Retinal pigment epithelial cell (primary cell): ENCODE measurements around the gene FAM209B.

ENCODE experiments used
- DNase-seq: peaks from one replicate; pipeline ENCODE4 v3.0.0-alpha.2; 2010; ENCODE audit warnings: low read depth
- H3K4me3 ChIP-seq: 2 replicates; pipeline ENCODE4 v1.5.1; 2011; ENCODE audit warnings: mild to moderate bottlenecking, low read length, control low read depth, moderate library complexity
- TF ChIP-seq, protein P1 (sequence below): conservative IDR thresholded peaks from 2 replicates; pipeline ENCODE4 v1.5.1; 2011; ENCODE audit warnings: low read depth, low read length, control low read depth, inconsistent platforms

The FAM209B gene

DNA sequence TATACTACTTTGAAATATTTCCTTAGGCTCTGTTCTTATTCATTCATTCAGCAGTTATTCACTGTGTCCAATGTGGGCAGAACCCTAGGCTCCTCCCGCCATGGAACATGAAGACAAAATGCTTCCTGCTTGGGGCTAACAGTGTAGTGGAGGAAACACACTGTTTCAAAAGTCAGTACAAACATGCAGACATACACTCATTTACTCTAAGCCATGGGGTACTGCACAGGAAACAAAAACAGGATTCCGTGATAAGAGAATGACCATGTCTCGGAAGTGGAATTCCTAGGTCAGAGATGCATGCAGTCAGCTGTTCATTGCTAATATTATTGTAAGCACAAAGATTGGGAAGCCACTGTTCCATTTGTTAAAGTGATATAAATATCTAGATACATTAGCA is 26.9 kb upstream of the FAM209B start:
- DNase-seq, result no peak
- no peak overlapping the region for H3K4me3 ChIP-seq
- TF ChIP-seq, protein P1, sequence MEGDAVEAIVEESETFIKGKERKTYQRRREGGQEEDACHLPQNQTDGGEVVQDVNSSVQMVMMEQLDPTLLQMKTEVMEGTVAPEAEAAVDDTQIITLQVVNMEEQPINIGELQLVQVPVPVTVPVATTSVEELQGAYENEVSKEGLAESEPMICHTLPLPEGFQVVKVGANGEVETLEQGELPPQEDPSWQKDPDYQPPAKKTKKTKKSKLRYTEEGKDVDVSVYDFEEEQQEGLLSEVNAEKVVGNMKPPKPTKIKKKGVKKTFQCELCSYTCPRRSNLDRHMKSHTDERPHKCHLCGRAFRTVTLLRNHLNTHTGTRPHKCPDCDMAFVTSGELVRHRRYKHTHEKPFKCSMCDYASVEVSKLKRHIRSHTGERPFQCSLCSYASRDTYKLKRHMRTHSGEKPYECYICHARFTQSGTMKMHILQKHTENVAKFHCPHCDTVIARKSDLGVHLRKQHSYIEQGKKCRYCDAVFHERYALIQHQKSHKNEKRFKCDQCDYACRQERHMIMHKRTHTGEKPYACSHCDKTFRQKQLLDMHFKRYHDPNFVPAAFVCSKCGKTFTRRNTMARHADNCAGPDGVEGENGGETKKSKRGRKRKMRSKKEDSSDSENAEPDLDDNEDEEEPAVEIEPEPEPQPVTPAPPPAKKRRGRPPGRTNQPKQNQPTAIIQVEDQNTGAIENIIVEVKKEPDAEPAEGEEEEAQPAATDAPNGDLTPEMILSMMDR, result no peak

DNA sequence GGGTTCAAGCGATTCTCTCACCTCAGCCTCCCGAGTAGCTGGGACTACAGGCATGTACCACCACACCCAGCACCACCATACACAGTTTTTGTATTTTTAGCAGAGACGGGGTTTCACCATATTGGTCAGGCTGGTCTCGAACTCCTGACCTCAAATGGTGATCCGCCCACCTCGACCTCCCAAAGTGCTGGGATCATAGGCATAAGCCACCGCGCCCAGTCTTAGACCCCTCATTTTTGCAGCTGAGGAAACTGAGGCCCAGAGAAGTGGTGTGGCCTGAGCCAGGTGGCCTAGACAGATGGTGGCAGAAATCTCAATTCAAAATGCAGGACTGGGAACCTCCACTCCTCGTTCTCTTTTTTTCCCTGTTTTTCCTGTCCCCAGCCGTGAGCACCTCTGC is 21.1 kb upstream of the FAM209B start:
- DNase-seq, result no peak
- TF ChIP-seq, protein P1, result no peak
- no peak overlapping the region for H3K4me3 ChIP-seq

DNA sequence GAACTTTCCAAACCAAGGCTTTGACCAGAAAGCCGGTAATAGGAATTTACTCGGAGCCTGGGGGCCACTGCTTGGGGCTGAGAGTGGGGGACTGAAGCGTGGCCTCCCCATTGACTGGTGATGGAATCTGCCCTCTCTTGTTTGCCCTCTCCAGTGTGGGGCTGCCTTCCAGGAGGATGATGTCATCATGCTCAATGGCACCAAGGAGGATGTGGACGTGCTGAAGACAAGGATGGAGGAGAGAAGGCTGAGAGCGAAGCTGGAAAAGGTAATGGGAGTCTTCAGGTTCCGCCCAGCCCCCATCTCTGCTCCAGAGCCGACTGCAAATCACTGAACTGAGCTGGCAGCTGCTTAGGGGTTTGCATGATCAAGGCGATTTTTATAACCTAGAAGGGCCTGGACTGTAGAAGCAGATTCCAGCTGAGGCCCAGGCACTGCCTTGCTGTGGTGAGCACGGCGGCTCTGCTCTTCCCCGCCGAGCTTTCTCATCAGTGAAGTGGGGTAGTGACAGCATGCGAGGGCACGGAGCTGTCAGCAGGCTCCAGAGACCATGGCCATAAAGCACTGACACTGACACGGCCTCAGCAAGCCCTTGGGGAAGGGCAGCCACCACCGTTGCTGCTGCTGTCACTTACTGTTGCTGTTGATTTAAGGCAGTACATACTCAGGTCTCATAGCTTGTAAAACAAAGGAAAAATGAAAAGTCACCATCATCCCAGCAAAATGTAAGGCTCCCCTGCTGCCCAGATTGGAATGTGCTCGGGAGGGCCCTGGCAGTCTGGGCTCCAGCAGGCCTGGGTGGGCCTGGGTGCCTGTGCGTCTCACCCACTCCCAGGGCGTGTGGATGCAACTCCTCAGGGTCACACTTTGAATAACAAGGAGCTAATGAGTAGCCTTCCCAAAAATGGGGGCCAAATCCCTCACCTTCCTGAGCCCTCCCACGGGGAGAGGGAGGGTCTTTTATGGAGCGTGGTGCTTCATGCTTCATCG is 19.6 kb upstream of the FAM209B start:
- TF ChIP-seq, protein P1, result no peak
- DNase-seq, result no peak
- H3K4me3 ChIP-seq, result no peak overlapping the region

DNA sequence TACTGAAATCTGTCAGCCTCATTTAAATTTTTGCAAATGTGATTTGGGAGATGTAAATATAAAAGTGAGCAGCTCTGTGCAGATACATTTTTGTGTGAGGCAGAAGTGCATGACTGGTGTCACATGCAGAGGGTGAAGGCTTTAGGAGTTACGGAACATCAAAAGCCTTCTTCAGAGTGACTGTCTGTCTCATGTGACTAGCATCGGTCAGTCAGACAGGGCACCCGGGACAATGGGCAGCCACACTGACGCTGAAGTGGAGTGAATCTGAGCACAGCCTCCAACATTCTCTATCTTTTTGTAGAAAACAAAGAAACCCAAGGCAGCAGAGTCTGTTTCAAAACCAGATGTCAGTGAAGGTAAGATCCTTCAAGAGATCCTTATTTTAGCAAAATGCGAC is 16.4 kb upstream of the FAM209B start:
- TF ChIP-seq, protein P1, result no peak
- H3K4me3 ChIP-seq, result no peak overlapping the region
- DNase-seq, result no peak

DNA sequence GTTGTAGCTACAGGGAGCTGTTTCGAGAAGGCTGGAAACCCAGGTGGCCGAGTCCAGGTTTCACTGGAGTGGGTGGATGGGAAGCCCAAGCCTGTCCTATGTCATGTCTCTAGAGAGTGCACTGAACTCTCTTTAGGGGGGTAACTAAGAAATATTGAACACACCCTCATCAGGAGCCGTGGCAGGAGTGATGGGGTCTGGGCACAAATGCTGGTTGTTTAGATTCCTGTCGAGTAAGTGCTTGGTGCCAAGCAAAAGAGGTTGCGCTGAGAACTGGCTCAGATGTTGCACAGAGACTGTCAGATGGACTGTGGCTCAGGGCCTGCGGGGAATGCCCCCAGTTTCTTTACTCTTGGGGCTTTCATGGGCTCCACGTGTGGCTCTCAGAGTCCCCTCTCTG is 15.8 kb upstream of the FAM209B start:
- no peak for DNase-seq
- TF ChIP-seq, protein P1, result no peak
- H3K4me3 ChIP-seq, result no peak overlapping the region

DNA sequence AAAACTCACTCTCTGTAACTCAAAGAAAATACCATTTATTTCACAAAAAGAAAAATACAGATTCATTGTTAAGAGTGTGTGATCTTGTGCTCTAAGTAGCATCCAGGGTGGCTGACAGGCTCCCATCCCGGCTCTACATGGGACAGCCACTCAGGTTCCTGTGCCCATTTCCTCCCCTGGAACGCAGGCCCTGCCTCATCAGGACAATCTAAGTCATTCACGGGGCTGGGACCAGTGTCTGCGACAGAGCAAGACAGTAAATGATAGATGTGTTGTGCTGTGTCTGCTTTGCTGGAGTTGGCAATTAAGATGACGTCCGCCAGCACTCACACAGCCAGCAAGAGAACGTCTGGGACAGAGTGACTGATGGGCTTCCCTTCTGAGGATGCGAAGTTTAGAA is 15.4 kb upstream of the FAM209B start:
- no peak overlapping the region for H3K4me3 ChIP-seq
- TF ChIP-seq, protein P1, result no peak
- DNase-seq, result no peak

DNA sequence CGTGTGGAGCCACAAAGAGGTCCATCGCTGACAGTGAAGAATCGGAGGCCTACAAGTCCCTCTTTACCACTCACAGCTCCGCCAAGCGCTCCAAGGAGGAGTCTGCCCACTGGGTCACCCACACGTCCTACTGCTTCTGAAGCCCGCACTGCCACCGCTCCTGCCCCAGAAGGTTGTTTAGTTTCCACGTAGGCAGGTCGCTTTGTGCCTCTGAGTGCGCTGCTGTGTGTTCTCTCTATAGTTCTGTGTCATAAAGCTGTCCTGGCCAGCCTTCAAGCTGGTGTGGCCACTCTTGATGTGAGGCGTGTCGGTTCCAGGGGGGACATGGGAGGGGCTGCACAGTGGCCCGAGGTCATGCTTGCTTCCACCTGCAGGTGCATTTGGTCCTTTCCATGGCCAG is 14.9 kb upstream of the FAM209B start:
- TF ChIP-seq, protein P1, result no peak
- no peak for DNase-seq

More for the DNA sequence above, 14.9 kb upstream of the FAM209B start:
- no peak overlapping the region for H3K4me3 ChIP-seq
